Caco-2 (cell line): ENCODE results near the gene TJP3. TPM values are rescaled to one million over a fixed set of nuclear protein-coding genes. Genes with fewer than 3 reads are reported as not detected.
A peak's percentile ranks its signal among the peaks of the same experiment; 100 is the strongest.

ENCODE experiments used
- BruUV-seq: library from RNA; stranded (reverse); fragments of 400-500 nt; replicated peaks from 2 replicates; lab custom pipeline; 2021; lab: Mats Ljungman, UMichigan
- CTCF ChIA-PET: fragments of 300-600 bp; sonication (Branson Sonifier 250); formaldehyde crosslinking; loops from one replicate; lab custom pipeline; 2022; ENCODE audit warnings: antibody characterized with exemption; lab: Charles Lee
- POLR2A ChIA-PET: fragments of 300-600 bp; sonication (Branson Sonifier 250); formaldehyde crosslinking; loops from one replicate; lab custom pipeline; 2022; ENCODE audit warnings: antibody characterized with exemption; lab: Charles Lee
- DNase-seq, 2 experiments: peaks; one replicate each; pipeline versions ENCODE4 v3.0.0 to v3.0.0-alpha.2; 2020 to 2022
- H3K27me3 ChIP-seq: replicated peaks from 2 replicates; pipeline ENCODE4 v1.6.0; 2011; ENCODE audit warnings: low read length; ENCODE audit not compliant: control insufficient read depth, insufficient read depth
- H3K36me3 ChIP-seq: 2 replicates; pipeline ENCODE4 v1.5.1; 2011; ENCODE audit warnings: low read length; ENCODE audit not compliant: control insufficient read depth, insufficient read depth
- H3K4me1 ChIP-seq: fragments of 250-450 bp; sonication (Bioruptor Pico); 2 replicates; pipeline ENCODE4 v1.5.1; 2020; ENCODE audit warnings: mild to moderate bottlenecking
- H3K4me3 ChIP-seq: 2 replicates; pipeline ENCODE4 v1.5.1; 2011; ENCODE audit warnings: low read depth, mild to moderate bottlenecking, control low read depth, low read length
- H3K9me3 ChIP-seq: fragments of 250-450 bp; sonication (Bioruptor Pico); 2 replicates; pipeline ENCODE4 v1.5.1; 2020; ENCODE audit warnings: mild to moderate bottlenecking, moderate library complexity
- H3K27ac Mint-ChIP-seq: one replicate; pipeline ENCODE4 v1.8.0; 2022; ENCODE audit warnings: mixed read lengths; ENCODE audit not compliant: unreplicated experiment
- H3K27me3 Mint-ChIP-seq: one replicate; pipeline ENCODE4 v1.8.0; 2022; ENCODE audit warnings: mixed read lengths; ENCODE audit not compliant: insufficient read depth, unreplicated experiment
- H3K36me3 Mint-ChIP-seq: one replicate; pipeline ENCODE4 v1.8.0; 2022; ENCODE audit warnings: mild to moderate bottlenecking, mixed read lengths; ENCODE audit not compliant: insufficient read depth, unreplicated experiment
- H3K4me1 Mint-ChIP-seq: one replicate; pipeline ENCODE4 v1.8.0; 2022; ENCODE audit warnings: low read depth, mixed read lengths; ENCODE audit not compliant: unreplicated experiment
- H3K4me3 Mint-ChIP-seq: one replicate; pipeline ENCODE4 v1.8.0; 2022; ENCODE audit warnings: mild to moderate bottlenecking, moderate library complexity, mixed read lengths; ENCODE audit not compliant: unreplicated experiment
- H3K9me3 Mint-ChIP-seq: one replicate; pipeline ENCODE4 v1.8.0; 2022; ENCODE audit warnings: mixed read lengths; ENCODE audit not compliant: unreplicated experiment
- intact Hi-C: fragments of 100-400 bp; cut with micrococcal nuclease; formaldehyde crosslinking; loops from one replicate; pipeline ENCODE4 v1.10.0; 2022; ENCODE audit not compliant: unreplicated experiment
- total RNA-seq: library from RNA; stranded (reverse); gene quantifications from 2 replicates; pipeline ENCODE4 v1.2.3, GENCODE V29; 2022
- TF ChIP-seq, protein P1 (sequence below), 2 experiments: fragments of 200-600 bp in 1 of 2; IDR thresholded peaks; 1 replicate in 1 of 2; 2 replicates in 1 of 2; pipeline versions ENCODE4 v1.5.1 to v1.8.0; 2011 to 2022; ENCODE audit warnings: antibody characterized with exemption in 1 of 2, control low read depth in 1 of 2, inconsistent platforms in 1 of 2, low read depth in 1 of 2, low read length in 1 of 2, mild to moderate bottlenecking in 1 of 2, moderate library complexity in 1 of 2; ENCODE audit not compliant: insufficient read depth in 1 of 2, severe bottlenecking in 1 of 2, unreplicated experiment in 1 of 2

The TJP3 gene
- total RNA-seq, 1 experiment from 2014 or later: 83.6 TPM

DNA sequence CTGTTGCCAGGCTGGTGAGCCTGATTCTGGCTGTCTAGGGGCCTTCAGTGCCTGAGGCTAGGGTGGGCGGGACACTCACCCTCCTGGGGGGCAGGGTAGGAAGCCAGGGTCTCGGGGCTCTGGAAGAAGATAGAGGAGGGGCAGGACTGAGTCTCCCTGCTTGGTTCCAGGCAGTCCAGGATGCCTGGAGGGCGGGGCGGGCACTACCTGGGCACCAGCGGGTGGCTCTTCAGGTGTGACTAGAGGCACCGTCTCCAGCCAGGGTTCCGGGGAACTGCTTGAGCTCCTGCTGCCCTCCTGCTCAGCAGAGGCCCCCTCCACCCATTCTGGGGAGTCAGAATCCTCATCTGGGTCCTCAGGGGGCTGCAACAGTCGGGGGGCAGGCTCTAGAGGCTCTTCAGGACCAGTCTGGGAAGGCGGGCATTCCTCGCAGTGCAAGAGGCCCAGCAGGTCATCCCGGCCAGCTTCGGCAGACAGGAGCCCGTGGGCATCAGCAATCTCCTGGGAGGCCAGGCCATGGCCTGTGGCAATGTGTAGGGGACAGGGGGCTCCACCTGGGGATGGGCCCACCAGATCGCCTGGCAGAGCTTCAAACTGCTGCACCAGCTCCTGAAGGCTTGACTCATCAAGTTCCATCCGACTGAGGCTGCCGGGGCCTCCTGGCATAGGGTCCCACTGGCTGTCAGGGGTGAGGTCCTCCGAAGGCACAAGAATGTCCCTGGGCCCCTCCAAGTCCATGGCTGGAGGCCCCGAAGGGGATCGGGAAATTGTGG is 51.5 kb downstream of the TJP3 start:
- no TSS peak for BruUV-seq
- no peak for DNase-seq
- no peaks in the 10 kb centered on the region for H3K27me3 ChIP-seq
- no peak overlapping the region for H3K4me3 ChIP-seq
- ChIA-PET POLR2A (no interaction called here), CTCF (no interaction called here)
- Mint-ChIP-seq H3K9me3 (no peaks in the 10 kb centered on the region), H3K36me3 (peaks cover 26% of the 10 kb centered on the region), H3K27ac (no peak overlapping the region), H3K4me3 (peak overlapping the region; percentile 96), H3K4me1 (peaks cover 8% of the 10 kb centered on the region), H3K27me3 (no peaks in the 10 kb centered on the region)
- peaks cover 3% of the 10 kb centered on the region; the same call in 1 of the 2 replicates for H3K36me3 ChIP-seq
- TF ChIP-seq, protein P1, sequence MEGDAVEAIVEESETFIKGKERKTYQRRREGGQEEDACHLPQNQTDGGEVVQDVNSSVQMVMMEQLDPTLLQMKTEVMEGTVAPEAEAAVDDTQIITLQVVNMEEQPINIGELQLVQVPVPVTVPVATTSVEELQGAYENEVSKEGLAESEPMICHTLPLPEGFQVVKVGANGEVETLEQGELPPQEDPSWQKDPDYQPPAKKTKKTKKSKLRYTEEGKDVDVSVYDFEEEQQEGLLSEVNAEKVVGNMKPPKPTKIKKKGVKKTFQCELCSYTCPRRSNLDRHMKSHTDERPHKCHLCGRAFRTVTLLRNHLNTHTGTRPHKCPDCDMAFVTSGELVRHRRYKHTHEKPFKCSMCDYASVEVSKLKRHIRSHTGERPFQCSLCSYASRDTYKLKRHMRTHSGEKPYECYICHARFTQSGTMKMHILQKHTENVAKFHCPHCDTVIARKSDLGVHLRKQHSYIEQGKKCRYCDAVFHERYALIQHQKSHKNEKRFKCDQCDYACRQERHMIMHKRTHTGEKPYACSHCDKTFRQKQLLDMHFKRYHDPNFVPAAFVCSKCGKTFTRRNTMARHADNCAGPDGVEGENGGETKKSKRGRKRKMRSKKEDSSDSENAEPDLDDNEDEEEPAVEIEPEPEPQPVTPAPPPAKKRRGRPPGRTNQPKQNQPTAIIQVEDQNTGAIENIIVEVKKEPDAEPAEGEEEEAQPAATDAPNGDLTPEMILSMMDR (IDR thresholded peaks at IDR 0.05; ENCODE audit: insufficient read depth in 1 of 2, low read depth in 1 of 2, low read length in 1 of 2, severe bottlenecking in 1 of 2, unreplicated experiment in 1 of 2): no peak
- peaks cover 4% of the 10 kb centered on the region for H3K4me1 ChIP-seq
- no peaks in the 10 kb centered on the region for H3K9me3 ChIP-seq
- intact Hi-C loops: no loop called here

DNA sequence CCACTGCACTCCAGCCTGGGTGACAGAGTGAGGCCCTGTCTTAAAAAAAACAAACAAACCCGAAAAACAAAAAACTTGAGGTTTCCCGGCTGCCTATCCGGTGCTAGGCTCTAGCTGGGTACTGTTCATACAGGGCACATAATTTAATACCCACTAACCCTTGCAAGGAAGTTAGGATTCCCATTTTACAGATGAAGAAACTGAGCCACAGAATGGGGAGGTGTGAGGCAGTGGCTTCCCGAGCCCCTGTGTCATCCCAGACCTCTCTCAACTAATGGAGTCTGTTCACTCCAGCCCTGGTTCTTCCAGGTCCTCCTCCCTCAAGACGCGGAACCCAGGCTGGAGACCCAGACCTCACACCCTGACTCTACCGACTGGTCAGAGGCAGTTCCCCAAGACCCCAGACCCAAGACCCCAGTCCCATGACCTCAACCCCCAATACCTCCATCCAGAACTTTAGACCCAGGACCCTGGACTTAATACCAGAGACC is 52.7 kb downstream of the TJP3 start:
- H3K4me1 Mint-ChIP-seq: peaks cover 8% of the 10 kb centered on the region
- H3K9me3 ChIP-seq: no peaks in the 10 kb centered on the region
- H3K4me3 Mint-ChIP-seq: peak overlapping the region; percentile 96
- H3K36me3 ChIP-seq: peaks cover 5% of the 10 kb centered on the region
- H3K27me3 Mint-ChIP-seq: no peaks in the 10 kb centered on the region
- peaks cover 20% of the 10 kb centered on the region for H3K36me3 Mint-ChIP-seq
- H3K4me1 ChIP-seq: peaks cover 4% of the 10 kb centered on the region
- peak overlapping the region; percentile 97 for H3K27ac Mint-ChIP-seq
- intact Hi-C loops: no loop called here
- H3K27me3 ChIP-seq: no peaks in the 10 kb centered on the region
- TF ChIP-seq, protein P1 (IDR thresholded peaks at IDR 0.05; ENCODE audit: insufficient read depth in 1 of 2, low read depth in 1 of 2, low read length in 1 of 2, severe bottlenecking in 1 of 2, unreplicated experiment in 1 of 2): no peak
- BruUV-seq: TSS peak; percentile 49
- CTCF ChIA-PET: interaction anchor here (0.7 kb wide), 1 partner anchor 227 kb away, joined by 3 read pairs; no protein-coding TSS in a partner anchor
- no peaks in the 10 kb centered on the region for H3K9me3 Mint-ChIP-seq
- POLR2A ChIA-PET: interaction anchor here (2.6 kb wide), 1 partner anchor 208 kb away, joined by 20 read pairs; no protein-coding TSS in a partner anchor
- H3K4me3 ChIP-seq: peak overlapping the region; percentile 64
- DNase-seq: no peak

DNA sequence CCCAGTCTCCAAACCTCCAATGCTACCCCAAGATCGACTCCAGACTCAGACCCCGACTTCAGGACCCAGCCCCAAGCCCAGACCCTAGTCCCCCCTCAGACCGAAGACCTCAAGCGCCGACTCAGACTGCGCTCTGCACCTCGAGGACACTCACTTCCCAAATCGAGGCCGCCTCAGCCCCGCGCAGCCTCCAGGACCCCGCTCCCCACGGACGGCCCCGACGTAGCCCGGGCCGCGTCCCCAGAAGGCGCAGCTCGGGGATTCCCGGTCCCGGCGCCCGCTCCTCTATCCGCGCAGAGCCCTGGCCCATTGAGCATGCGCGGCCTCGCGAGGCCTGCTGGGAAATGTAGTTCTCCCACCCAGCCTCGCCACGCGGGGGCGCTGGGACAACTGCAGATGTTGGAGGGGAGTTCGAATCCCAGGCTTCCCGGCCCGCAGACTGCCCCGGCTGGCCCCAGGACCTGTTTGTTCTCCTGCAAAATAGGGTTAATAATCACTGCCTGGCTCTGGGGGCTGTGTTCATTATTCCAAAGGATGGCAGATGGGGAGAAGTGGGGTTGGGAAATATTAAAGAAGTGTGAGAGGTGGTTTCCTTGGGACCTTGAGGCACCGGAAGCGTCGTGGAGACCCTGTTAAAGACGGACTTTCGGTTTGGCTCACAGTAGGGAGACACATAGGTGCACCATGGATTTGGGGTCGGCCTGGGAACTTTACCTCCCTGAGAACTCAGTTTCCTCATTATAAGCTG is 53.4 kb downstream of the TJP3 start, which contains the start of gene APBA3:
APBA3 (minus strand) TSS at position 311 of the 748 bp plus-strand sequence. CDS start 1,428 bp downstream, outside the sequence.
- no TSS peak for BruUV-seq
- H3K4me1 Mint-ChIP-seq: peaks cover 8% of the 10 kb centered on the region
- no peaks in the 10 kb centered on the region for H3K9me3 Mint-ChIP-seq
- intact Hi-C loops: loop anchor here (2.0 kb wide), 1 partner anchor 41 kb away; no protein-coding TSS in a partner anchor
- DNase-seq: peak; percentile 88 to 94
- Histone ChIP-seq H3K9me3 (no peaks in the 10 kb centered on the region), H3K4me1 (peaks cover 4% of the 10 kb centered on the region), H3K4me3 (peak within 1 kb of the TSS; percentile 68), H3K36me3 (peaks cover 5% of the 10 kb centered on the region), H3K27me3 (no peaks in the 10 kb centered on the region)
- peak within 1 kb of the TSS; percentile 99 for H3K27ac Mint-ChIP-seq
- peak within 1 kb of the TSS; percentile 96 for H3K4me3 Mint-ChIP-seq
- ChIA-PET POLR2A (interaction anchor here (0.5 to 2.6 kb wide), 3 partner anchors 19 to 207 kb away, joined by 5 to 23 read pairs (median 20); no protein-coding TSS in a partner anchor), CTCF (interaction anchor here (0.6 to 1.5 kb wide), 3 partner anchors 40 to 226 kb away, joined by 3 read pairs; no protein-coding TSS in a partner anchor)
- peaks cover 26% of the 10 kb centered on the region for H3K36me3 Mint-ChIP-seq
- H3K27me3 Mint-ChIP-seq: no peaks in the 10 kb centered on the region
- TF ChIP-seq, protein P1 (IDR thresholded peaks at IDR 0.05; ENCODE audit: insufficient read depth in 1 of 2, low read depth in 1 of 2, low read length in 1 of 2, severe bottlenecking in 1 of 2, unreplicated experiment in 1 of 2): peak; percentile 72 to 84
